Ishikawa (cell line): Measurements from ENCODE around the gene PFKFB4.

Experiments used
- CEBPB ChIP-seq: IDR thresholded peaks from 2 replicates; pipeline ENCODE4 v1.6.1; 2012
- CREB1 ChIP-seq: IDR thresholded peaks from 2 replicates; pipeline ENCODE4 v1.6.1; 2012; ENCODE audit warnings: low read depth
- EGR1 ChIP-seq: IDR thresholded peaks from 2 replicates; pipeline ENCODE4 v1.6.1; 2012
- EP300 ChIP-seq: IDR thresholded peaks from 2 replicates; pipeline ENCODE4 v1.6.1; 2012; ENCODE audit warnings: borderline replicate concordance
- FOXM1 ChIP-seq: IDR thresholded peaks from 2 replicates; pipeline ENCODE4 v1.6.1; 2012; ENCODE audit warnings: low read depth, borderline replicate concordance
- MAX ChIP-seq: IDR thresholded peaks from 2 replicates; pipeline ENCODE4 v1.6.1; 2012
- NFIC ChIP-seq: IDR thresholded peaks from 2 replicates; pipeline ENCODE4 v1.6.1; 2012
- RAD21 ChIP-seq: IDR thresholded peaks from 2 replicates; pipeline ENCODE4 v1.6.1; 2012; ENCODE audit warnings: low read depth
- TAF1 ChIP-seq: IDR thresholded peaks from 2 replicates; pipeline ENCODE4 v1.6.1; 2012; ENCODE audit warnings: low read depth, mild to moderate bottlenecking
- TCF12 ChIP-seq: IDR thresholded peaks from 2 replicates; pipeline ENCODE4 v1.6.1; 2012; ENCODE audit warnings: low read depth
- TEAD4 ChIP-seq: IDR thresholded peaks from 2 replicates; pipeline ENCODE4 v1.6.1; 2012
- USF1 ChIP-seq: IDR thresholded peaks from 2 replicates; pipeline ENCODE4 v1.6.1; 2012
- YY1 ChIP-seq: IDR thresholded peaks from 2 replicates; pipeline ENCODE4 v1.6.1; 2012; ENCODE audit warnings: low read depth
- ZBTB7A ChIP-seq: IDR thresholded peaks from 2 replicates; pipeline ENCODE4 v1.6.1; 2012; ENCODE audit warnings: low read depth
- TF ChIP-seq, protein P1 (sequence below): IDR thresholded peaks from 2 replicates; pipeline ENCODE4 v1.6.1; 2012; ENCODE audit warnings: low read depth, mild to moderate bottlenecking

The PFKFB4 gene

GRCh38 chr3:48556796-48557626 lies at the start of gene PFKFB4:
PFKFB4 (minus strand) TSS chr3:48556803; CDS start chr3:48556777, 26 bp downstream.
- TF ChIP-seq TAF1 (0 out of 2 replicates have a peak, but pooled peaks have one; percentile 17), USF1 (no peak), CREB1 (no peak), EGR1 (no peak), TCF12 (peak; percentile 30; the same call in 1 of the 2 replicates), TEAD4 (no peak), ZBTB7A (no peak), FOXM1 (no peak), NFIC (no peak), YY1 (no peak), CEBPB (no peak), RAD21 (no peak), EP300 (no peak), MAX (peak; percentile 77)
- TF ChIP-seq, protein P1, sequence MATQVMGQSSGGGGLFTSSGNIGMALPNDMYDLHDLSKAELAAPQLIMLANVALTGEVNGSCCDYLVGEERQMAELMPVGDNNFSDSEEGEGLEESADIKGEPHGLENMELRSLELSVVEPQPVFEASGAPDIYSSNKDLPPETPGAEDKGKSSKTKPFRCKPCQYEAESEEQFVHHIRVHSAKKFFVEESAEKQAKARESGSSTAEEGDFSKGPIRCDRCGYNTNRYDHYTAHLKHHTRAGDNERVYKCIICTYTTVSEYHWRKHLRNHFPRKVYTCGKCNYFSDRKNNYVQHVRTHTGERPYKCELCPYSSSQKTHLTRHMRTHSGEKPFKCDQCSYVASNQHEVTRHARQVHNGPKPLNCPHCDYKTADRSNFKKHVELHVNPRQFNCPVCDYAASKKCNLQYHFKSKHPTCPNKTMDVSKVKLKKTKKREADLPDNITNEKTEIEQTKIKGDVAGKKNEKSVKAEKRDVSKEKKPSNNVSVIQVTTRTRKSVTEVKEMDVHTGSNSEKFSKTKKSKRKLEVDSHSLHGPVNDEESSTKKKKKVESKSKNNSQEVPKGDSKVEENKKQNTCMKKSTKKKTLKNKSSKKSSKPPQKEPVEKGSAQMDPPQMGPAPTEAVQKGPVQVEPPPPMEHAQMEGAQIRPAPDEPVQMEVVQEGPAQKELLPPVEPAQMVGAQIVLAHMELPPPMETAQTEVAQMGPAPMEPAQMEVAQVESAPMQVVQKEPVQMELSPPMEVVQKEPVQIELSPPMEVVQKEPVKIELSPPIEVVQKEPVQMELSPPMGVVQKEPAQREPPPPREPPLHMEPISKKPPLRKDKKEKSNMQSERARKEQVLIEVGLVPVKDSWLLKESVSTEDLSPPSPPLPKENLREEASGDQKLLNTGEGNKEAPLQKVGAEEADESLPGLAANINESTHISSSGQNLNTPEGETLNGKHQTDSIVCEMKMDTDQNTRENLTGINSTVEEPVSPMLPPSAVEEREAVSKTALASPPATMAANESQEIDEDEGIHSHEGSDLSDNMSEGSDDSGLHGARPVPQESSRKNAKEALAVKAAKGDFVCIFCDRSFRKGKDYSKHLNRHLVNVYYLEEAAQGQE = no peak

DNA sequence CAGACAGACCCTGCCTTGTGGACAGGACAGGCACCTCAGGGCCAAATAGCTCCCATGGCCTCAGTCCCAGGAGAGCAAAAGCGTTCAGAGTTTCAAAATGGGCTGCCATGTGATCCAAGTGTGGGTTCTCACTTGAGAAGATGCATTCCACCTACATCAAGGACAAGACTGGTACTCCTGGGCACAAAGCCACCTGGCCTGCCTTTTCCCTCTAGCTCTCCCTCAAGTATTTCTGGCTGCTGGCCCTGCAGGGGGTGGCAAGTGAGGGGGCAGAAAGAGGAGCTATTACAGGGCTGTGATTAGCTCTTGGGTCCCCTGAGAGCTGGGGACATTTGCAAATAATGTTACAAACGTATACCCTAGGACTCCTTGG lies 45.0 kb upstream of the PFKFB4 start:
- TF ChIP-seq YY1 = no peak

DNA sequence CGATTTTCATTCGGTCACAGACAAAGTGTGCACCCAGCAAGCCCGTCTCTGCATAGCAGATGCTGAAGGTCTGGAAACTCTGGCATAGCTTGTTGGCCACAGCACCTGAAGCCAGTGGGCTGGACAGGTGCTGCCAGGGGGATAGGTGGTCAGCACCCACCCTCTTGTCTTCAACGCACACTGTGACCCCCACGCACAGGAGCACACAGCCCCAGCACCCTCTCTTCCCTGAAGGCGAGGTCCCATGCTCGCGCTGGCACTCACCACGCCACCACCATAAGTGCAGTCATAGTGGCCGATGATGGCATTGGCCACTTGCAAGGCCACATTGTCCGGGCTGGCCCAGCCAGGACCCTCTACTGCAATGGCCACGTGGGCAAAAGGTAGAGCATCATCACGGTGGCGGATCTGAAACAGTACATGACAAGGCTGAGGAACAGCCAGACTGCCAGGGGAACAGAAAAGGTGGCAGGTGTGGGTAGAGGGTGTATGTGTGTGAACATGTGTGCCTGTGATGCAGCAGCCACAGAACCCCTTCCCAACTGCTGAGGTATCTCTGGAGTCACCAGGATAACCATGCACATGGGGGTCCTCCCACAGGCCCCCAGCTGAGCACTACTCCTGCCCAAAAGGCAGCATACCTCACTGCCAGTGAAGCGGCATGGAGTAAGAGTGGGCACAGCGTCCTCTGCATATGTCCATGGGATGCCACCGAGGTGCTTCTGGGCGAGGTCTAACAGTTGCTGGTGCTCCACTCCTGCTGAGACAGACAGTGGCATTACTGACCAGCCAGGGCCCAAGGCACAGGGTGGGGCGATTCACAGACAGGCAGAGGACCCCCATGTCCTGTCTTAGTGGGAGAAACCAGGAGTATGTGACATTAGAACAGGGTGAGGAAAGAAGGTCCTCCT lies 44.4 kb upstream of the PFKFB4 start:
- TF ChIP-seq TAF1 = no peak
- no peak for TF ChIP-seq NFIC

GRCh38 chr3:48599509-48600285 lies 43.1 kb upstream of the PFKFB4 start:
- TF ChIP-seq EGR1 (no peak), YY1 (no peak), RAD21 (no peak), MAX (no peak), USF1 (no peak), TEAD4 (no peak), TCF12 (no peak), FOXM1 (no peak), TAF1 (no peak), EP300 (no peak)
- TF ChIP-seq, protein P1 = no peak

- TF ChIP-seq CEBPB (no peak), CREB1 (no peak), TCF12 (no peak), TEAD4 (no peak), USF1 (no peak), YY1 (no peak), ZBTB7A (no peak), EP300 (no peak), NFIC (no peak), RAD21 (no peak), MAX (no peak), EGR1 (no peak), TAF1 (no peak), FOXM1 (no peak)
- TF ChIP-seq, protein P1 = no peak
These were observed 42.5 kb upstream of the PFKFB4 start for GRCh38 chr3:48599077-48599501.
